Measurements from ENCODE around the gene ASS1.

ASS1 gene

DNA sequence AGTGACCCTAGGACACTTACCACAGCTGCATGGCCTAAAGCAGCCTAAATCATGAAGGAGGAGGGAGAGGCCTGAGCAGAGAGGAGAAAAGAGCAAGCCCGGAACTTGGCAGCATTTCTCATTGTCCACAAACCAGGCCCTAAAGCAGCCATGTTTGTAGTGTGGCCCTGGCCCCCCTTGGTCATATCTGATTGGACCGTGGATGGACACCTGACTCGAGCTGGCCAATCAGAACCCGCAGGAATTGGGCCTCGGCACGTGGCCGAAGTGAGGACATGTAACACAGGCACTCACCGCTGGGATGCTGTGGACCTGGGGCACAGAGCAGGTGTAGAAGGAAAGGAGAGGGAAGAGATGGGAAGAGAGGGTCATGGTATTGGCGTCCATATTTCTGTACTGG is 56.9 kb downstream of the ASS1 start:
- no peak for DNase-seq

DNA sequence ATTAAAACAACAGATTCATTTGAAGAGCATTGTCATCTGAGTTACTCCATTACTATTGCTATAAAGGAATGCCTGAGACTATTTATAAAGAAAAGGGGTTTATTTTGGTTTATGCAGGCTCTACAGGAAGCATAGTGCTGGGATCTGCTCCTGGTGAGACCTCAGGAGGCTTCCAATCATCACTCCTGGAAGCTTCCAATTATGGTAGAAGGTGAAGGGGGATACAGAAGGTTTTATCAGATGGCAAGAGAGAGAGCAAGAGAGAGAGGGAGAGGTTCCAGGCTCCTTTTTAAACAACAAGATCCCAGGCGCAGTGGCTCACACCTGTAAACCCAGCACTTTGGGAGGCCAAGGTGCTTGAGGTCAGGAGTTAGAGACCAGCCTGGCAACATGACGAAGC is 63.5 kb downstream of the ASS1 start:
- DNase-seq = no peak

DNA sequence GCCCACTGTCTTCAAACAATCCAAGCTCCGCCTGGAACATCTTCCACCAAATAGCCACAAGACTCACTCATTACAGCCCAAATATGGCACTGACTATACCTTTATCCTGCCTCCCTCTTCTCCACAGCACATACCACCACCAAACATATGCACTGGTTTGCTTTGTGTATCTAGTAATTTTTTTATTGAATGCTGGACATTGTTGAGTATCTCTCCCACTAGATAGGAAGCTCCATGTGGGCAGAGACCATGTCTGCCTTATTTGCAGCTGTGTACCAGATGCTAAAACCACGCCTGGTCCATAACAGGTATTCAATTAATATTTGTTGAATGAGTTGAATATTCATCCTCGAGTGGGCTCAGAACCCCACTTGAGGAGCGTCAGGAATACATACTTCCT is 67.4 kb downstream of the ASS1 start:
- DNase-seq = no peak

DNA sequence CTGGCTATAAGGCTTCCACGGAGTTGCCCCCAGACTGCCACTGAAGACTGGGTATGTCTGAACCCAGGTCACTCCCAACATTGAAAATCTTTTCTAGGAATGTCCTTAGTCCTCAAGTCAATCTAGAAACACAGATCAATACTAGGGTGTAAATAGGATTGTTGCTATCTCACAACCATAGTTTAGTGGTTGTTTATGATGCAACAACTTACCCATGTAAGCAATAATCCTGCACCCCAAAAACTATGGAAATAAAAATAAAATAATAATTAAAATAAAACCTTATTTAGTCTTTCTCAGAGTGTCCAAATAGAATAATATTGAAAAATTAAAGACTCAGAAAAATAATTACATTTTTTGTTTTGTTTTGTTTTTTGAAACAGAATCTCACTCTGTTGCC is 68.3 kb downstream of the ASS1 start:
- no peak for DNase-seq

DNA sequence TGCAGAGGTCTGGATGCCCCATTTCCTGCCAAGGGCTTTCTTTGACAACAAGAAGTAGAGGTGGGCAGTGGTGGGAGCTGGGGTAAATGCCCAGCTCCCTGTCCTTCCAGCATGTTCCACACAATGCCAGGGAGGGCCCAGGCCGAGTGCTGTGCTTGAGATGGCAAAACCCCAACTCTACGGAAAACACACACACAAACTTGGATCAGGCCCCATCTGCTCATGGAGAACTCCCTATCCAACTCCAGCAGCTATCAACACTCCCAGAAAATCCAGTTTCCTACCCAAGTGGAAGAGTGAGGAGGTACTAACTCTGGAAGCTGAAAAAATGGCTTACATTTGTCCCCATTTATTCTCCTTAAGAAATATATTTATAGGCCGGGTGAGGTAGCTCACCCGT is 73.5 kb downstream of the ASS1 start:
- DNase-seq = no peak

DNA sequence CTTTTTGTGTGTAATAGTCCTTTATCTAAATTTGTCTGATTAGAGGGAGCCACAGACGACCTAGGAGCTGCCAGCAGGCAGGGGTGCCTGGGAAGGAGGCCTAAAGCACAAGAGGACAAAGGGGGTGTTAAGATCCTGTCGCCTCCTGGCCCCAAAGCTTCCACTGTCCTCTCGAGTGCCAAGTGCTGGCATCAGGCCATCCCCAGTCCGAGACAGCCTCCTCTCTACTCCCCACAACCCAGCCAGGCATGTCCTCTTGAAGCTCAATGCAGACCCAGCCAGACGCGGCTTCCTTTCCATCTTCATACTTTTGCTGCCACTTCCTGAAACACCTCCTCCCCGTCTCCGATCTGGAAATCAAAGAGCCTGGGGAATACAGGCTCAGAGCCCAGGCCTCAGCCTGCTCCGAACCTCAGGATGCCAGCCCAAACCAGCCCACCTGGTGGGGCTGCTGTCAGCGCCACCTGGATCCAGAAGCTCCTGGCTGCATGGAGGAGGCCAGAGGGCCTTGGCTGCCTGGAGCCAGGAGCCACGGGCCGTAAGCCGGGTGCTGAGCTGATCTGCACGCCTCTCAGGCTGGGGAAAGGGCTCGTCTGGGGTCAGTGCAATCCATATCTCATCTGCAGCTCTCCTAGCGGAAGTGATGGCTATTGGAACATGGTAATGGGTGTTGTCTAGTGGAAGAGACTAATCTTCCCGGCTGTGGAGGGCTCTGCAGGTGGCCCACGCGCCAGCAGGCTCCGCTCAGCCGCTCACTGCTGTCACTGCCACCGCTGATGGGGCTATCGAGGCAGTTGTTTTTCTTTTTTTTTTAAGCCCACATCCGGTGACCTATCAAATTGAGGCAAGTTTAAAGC is 74.4 kb downstream of the ASS1 start:
- DNase-seq = no peak

DNA sequence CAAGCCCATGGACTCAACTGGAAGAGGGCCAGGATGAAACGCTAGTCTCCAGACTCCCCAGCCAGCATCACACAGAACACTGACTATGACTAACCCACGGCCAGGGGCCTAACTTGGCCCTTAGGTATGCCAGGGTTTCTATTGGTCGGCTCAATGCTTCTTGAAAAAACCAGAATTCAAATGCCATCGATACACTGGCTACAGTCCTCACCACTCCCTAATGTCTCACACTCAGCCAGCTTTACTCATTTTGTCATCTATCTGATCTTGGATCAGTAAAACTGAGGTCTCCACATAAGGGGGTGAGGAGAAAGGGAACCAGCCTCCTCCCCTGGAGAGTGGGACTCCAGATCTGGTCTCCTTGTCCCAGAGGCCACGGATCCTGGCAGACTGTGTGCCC is 75.2 kb downstream of the ASS1 start:
- no peak for DNase-seq

DNA sequence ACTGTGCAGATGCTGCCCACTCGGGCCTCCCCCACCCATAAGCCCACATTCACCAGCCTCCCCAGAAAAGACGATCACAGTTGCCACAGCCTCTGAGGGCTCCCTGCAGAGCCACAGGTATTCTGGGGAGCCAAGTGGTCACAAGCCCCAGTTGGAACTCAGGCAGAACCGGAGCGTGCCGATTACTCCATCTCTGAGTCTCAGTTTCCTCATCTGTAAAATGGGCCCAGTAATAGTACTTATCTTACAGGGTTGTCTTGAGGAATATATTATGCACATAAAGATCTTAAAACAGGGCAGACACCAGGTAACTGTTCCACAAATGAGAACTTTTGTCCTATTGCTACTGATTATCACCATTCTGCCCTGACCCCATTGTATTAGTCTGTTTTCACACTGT is 77.0 kb downstream of the ASS1 start:
- DNase-seq = no peak

DNA sequence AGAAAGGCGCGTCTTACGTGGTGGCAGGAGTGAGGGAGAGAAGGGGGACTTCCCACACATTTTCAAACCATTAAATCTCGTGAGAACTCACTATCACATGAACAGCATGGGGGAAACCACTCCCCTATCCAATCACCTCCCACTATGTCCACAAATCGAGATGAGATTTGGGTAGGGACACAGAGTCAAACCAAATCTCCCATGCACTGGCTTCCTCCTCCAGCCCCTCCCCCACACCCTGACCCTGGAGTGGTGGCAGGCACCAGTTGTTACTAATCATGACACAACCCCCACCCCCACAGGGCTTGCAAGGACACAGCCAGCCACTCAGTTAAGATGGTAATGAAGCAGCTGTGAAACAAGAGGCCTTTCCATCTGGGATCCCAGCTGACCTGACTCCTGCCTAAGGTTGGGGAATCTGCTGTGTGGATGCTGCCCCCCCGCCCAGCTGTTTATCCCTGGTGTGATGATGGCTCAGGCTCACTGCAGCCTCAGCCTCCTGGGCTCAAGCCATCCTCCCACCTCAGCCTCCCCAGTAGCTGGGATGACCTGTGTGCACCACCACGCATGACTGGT is 77.6 kb downstream of the ASS1 start:
- no peak for DNase-seq

DNA sequence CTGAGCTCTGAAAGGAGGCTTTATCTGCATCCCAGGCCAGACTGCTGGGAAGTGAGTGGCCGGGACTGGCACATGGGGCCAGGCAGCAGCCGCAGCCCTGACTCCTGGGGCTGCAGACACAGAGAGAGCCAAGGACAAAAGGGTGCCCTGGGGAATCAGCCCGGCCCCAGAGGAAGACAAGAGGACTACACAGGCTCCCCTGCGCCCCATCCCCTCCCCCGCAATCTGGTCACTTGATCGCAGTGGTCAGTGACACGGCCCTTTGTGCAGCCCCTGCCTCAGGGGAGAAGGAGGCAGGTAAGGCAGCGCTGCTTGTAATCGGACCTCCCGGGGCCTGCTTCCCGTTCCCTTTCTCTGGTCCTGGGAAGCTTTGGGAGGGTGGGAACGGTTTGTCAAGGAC is 79.2 kb downstream of the ASS1 start:
- DNase-seq = no peak

DNA sequence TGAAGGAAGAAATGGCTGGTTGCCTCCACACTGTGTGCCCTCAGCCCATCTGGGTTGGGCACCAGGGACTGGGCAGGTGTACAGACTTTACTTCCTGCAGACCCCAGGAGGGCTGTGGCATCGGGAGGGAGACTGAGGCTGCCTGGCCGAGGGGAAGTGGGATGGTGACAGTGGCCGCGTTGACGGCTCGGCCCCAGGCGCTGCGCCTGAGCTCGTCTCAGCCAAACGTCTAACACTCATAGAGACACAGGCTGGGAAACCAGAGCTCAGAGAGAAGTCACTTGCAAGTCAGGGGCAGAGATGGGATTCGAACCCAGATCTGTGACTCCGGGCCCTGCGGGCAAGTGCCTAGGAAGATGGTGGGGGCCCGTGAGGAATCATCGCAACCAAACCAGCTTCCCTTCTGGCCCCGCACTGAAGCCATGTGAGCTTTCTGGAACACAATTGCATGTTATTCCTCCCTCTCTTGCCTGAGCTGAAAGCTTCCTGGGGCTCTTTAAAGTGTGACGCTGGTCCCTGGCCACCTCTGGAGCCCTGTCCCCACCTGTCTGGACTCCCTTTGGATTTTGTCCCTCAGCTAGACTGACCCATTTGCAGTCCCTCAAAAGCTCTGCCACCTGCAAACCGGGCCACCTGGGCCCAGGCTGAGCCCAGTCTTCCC is 81.6 kb downstream of the ASS1 start:
- no peak for DNase-seq

DNA sequence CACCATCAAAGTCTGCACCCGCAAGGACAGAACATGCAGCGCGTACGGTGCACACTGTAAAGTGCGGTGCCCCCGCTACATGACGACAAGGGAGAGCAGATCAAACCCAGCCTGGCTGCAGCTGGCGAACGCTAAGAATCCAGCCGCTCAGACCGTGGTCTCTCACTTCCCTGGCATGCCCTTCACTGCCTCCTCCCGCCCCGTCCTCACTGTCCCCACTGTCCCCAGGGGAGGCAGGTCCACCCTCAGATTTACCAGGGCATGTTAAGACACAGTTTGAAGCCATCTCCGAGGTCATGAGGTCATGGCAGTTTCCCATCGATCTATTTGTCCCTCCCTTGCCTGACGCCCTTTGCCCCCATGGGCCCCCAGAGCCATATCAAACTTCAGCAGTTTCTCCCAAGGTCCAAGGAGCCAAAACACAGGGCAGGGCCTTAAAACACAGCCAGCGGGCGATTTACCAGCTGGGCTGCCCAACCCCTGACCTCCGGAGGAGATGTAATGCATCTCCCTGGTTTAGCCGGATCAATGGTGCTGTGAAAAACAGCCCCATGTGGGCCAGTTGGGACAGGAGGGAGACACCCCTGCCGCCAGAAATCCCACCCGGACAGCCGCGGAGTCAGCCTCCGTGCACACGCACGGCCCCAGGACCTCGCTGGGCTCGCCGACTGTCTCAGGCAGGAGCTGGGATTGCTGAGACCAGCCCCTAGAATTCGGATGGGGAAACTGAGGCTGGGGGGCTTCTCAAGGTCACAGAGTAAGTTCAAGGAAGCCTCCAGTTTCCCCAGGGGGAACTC is 82.3 kb downstream of the ASS1 start:
- DNase-seq = no peak

DNA sequence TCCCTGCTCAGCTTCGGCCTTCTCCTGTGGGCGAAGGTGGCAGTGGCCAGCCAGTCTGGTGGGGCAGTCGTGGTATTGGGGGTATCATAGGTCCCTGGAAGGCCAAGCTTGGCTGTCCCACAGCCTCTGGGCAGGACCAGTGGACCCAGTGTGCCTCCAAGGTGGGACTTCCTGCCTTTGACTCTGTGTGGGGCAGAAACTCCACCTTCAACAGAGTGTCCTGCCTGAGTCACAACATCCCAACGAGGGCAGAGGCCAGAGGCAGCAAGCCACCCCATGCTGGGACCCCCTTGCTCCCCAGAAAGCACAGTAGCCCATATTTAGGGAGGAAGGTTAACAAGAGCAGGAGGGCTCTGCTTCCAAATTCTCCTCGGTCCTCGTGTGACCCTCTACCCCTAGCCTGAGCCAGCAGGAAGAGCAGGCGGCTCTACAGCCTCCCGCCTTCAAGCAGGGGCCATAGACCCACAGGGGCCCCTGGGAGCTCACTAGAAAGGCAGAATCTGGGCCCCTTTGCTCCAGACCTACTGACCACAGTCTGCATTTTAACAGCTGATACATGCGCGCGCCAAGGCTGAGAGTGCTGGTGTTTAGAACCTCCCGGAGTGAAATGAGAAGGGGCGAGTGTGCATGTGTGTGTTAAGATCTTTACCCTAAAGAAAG is 83.0 kb downstream of the ASS1 start:
- DNase-seq = no peak

DNA sequence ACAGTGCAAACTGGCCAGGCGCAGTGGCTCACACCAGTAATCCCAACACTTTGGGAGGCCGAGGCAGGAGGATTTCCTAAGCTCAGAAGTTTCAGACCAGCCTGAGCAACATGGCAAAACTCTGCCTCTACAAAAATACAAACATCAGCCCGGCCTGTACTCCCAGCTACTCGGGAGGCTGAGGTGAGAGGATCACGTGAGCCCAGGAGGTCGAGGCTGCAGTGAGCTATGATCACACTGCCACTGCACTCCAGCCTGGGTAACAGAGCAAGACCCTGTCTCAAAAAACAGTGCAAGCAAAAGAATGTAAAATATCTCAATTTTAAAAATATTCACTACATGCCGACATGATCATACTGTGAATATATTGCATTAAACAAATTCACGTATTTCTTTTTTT is 83.9 kb downstream of the ASS1 start:
- DNase-seq = no peak

DNA sequence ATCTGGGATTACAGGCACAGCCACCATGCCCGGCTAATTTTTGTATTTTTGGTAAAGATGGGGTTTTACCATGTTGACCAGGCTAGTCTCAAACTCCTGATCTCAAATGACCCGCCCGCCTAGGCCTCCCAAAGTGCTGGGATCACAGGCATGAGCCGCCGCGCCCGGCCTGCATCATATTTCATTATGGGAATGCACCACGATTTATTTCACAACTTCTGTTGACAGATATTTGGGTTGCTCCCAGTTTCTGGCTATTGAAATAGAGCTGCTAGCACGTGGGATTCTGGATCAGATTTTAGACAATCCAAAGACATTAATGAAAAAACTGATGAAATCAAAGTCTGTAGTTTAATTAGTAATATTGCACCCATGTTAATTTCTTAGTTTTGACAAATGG is 86.2 kb downstream of the ASS1 start:
- no peak for DNase-seq

DNA sequence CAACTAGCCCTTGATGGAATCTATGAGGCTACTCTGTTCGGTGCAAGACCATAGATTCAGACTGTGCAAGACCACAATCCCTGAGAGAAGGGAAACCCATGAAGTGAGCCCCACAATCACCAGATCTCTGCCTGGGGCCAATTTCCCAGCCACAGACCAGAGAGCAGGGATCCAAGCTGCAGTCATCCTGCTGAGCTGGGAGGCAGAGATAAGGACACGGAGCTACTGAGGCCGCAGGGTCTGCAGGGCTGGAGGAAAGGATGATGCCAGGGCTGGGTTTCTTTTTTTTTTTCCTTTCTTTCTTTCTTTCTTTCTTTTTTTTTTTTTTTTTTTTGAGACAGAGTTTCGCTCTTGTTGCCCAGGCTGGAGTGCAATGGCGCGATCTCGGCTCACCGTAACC is 86.9 kb downstream of the ASS1 start:
- no peak for DNase-seq

DNA sequence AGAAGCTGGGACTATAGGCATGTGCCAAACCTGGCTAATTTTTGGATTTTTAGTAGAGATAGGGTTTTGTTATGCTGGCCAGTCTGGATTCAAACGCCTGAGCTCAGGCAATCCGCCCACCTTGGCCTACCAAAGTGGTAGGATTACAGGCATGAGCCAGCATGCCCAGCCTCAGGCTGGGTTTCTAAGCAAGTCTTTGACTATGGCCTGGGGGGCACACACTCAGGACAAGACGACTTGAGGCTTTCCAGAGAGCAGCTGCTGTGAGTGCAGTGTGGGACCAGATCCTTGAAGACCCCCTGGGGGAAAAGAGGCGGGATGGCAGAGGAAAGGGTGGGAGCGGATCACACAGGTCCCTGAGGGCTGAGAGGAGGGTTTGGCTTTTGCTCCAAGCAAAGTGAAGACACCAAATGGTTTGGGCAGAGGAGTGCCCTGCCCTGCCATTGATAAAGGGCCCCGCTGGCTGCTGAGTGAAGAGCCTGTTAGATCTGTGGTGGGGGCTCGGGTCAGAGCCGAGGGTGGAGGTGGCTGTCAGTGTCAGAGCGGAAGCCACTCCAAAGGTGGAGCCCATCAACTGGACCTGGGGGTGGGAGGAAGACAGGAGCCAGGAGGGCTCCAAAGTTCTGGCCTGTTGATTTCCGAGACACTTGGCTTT is 87.8 kb downstream of the ASS1 start:
- no peak for DNase-seq

DNA sequence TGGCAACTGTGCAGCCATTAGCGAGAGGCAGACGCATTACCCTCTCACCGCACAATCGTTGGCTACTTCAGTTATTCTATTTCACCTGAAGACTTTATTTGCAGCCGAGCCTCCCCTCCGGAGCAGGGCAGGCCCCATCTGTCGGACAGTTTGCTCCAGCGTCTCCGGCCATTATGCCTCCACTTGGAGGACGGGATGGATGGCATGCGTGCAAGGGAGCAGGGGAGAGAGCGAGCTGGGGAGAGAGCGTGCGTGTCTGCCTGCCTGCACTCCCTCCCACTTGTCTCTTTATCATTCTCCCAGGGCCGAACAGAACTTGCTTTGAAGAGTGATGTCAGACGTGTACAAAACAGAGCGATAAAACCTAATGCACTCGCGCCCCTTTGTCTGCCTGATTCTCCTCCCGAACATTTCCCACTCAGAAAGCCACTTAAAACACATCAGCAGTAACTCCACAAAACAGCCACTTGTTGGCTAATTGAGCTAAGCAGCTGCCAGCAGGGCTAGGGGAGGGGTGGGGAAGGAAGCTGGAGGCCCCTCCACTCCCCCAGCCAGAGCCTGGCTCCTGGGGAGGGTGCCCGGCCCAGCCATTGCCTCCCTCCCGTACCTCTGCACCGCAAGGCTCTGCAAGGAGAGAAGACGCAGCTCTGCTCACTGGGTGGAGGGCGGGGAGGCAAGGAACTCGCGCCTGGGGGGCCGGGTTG is 91.2 kb downstream of the ASS1 start:
- no peak for DNase-seq

DNA sequence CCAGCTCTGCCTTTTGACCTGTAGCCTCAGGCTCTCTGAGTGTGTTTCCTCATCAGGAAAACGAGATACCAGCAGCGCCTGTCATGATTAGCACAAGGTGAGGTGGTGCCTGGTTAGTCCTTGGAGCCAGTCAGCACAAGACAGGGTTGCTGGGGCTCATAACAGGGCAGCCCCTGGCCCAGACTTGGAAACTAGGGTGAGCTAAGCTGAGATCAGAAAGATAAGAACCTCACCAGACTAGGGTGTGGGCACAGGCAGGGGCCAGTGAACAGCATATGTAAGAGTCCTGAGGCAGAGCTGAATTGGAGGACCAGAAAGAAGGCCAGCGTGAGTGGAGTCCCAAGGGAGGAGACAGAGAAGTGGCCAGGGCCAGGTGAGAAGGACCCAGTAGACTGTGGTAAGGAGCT is 91.9 kb downstream of the ASS1 start:
- no peak for DNase-seq

DNA sequence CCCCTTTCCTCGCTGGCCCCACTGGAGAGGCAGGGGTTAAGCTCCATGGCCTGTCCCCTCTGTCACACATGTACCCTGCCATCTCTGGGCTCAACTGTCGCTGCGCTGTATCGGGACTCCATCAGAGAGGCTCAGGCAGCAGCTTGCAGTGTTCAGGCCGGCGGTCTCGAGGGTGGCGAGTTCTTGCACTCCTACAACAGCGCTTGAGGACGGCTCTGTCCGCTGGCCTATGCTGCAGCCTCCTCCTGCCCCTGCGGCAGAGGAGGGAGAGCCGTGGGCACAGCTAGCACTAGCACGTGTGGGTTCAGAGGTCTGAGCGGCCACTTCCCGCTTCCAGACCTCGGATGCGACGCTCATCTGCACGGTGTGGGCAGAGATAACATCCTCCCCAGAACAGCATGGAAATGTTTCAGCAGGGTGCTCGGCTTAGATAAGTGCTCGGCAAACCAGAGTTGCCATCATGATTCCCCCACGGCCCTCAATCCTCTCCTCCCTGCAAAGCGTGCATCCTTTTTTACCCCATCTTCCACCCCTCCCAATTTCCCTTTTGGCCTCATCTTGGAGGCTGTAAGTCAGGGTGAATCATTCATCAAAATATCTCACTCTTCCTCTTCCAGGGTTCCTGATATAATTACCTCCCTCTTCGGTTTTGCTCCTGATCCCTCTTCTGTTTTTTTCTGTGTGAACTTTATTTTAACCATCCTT is 92.7 kb downstream of the ASS1 start:
- no peak for DNase-seq
